ENCODE measurements around the gene PRG3.

The PRG3 gene

GRCh38 chr11:57395905-57396623 is 15.1 kb upstream of the PRG3 start:
- no peak for TF ChIP-seq CTCF (IDR thresholded peaks at IDR 0.05; ENCODE audit: poor library complexity, severe bottlenecking)
- no peaks in the 10 kb centered on the region for H3K36me3 ChIP-seq (ENCODE audit: low read depth)
- no peaks in the 10 kb centered on the region for H3K9me3 ChIP-seq (ENCODE audit: severe bottlenecking)
- no peak overlapping the region for H3K27ac ChIP-seq (ENCODE audit: poor library complexity, severe bottlenecking)
- peaks cover 11% of the 10 kb centered on the region for H3K4me1 ChIP-seq (ENCODE audit: insufficient read depth, poor library complexity, severe bottlenecking)
- no peaks in the 10 kb centered on the region for H3K27me3 ChIP-seq (ENCODE audit: insufficient read depth, poor library complexity, severe bottlenecking)
- no peak overlapping the region for H3K4me3 ChIP-seq (ENCODE audit: severe bottlenecking)
- ATAC-seq (ENCODE audit: low read depth) = no peak
- DNase-seq (ENCODE audit: low spot score) = no peak

- DNase-seq (ENCODE audit: low spot score) (no peak), ATAC-seq (ENCODE audit: low read depth) (no peak)
- TF ChIP-seq CTCF (IDR thresholded peaks at IDR 0.05; ENCODE audit: poor library complexity, severe bottlenecking) = no peak
- H3K9me3 ChIP-seq (ENCODE audit: severe bottlenecking) = no peaks in the 10 kb centered on the region
- no peaks in the 10 kb centered on the region for H3K27me3 ChIP-seq (ENCODE audit: insufficient read depth, poor library complexity, severe bottlenecking)
- H3K4me3 ChIP-seq (ENCODE audit: severe bottlenecking) = no peak overlapping the region
- H3K36me3 ChIP-seq (ENCODE audit: low read depth) = no peaks in the 10 kb centered on the region
- H3K27ac ChIP-seq (ENCODE audit: poor library complexity, severe bottlenecking) = no peak overlapping the region
- H3K4me1 ChIP-seq (ENCODE audit: insufficient read depth, poor library complexity, severe bottlenecking) = peaks cover 6% of the 10 kb centered on the region
These were observed 13.4 kb upstream of the PRG3 start for GRCh38 chr11:57394203-57394965.

GRCh38 chr11:57392763-57393105 is 11.8 kb upstream of the PRG3 start:
- H3K4me1 ChIP-seq (ENCODE audit: insufficient read depth, poor library complexity, severe bottlenecking) = no peaks in the 10 kb centered on the region
- H3K27ac ChIP-seq (ENCODE audit: poor library complexity, severe bottlenecking) = no peak overlapping the region
- H3K4me3 ChIP-seq (ENCODE audit: severe bottlenecking) = no peak overlapping the region
- no peaks in the 10 kb centered on the region for H3K9me3 ChIP-seq (ENCODE audit: severe bottlenecking)
- no peaks in the 10 kb centered on the region for H3K36me3 ChIP-seq (ENCODE audit: low read depth)
- H3K27me3 ChIP-seq (ENCODE audit: insufficient read depth, poor library complexity, severe bottlenecking) = no peaks in the 10 kb centered on the region
- TF ChIP-seq CTCF (IDR thresholded peaks at IDR 0.05; ENCODE audit: poor library complexity, severe bottlenecking) = no peak
- ATAC-seq (ENCODE audit: low read depth) (no peak), DNase-seq (ENCODE audit: low spot score) (no peak)

- Histone ChIP-seq H3K27me3 (ENCODE audit: insufficient read depth, poor library complexity, severe bottlenecking) (no peaks in the 10 kb centered on the region), H3K27ac (ENCODE audit: poor library complexity, severe bottlenecking) (no peak overlapping the region), H3K36me3 (ENCODE audit: low read depth) (no peaks in the 10 kb centered on the region), H3K4me1 (ENCODE audit: insufficient read depth, poor library complexity, severe bottlenecking) (no peaks in the 10 kb centered on the region), H3K9me3 (ENCODE audit: severe bottlenecking) (no peaks in the 10 kb centered on the region), H3K4me3 (ENCODE audit: severe bottlenecking) (no peak overlapping the region)
- TF ChIP-seq CTCF (IDR thresholded peaks at IDR 0.05; ENCODE audit: poor library complexity, severe bottlenecking) = no peak
- DNase-seq (ENCODE audit: low spot score) (no peak), ATAC-seq (ENCODE audit: low read depth) (no peak)
These were observed 11.3 kb upstream of the PRG3 start for GRCh38 chr11:57392066-57392762.

Data from RWPE2 (cell line).